ENCODE results near the gene SS18L1. TPM values are rescaled to one million over a fixed set of nuclear protein-coding genes. Genes with fewer than 3 reads are reported as not detected.

Gene SS18L1
- total and polyA plus RNA-seq, 5 donors = 6.2 to 8.8 (median 8.1) TPM

Other genes with a start within 250 kb of the SS18L1 start
- 10 to 100 TPM in 1 of 4 donors, 1 to 10 TPM in 3; 7.0 to 13.6 (median 8.6) TPM for gene TAF4, start 77.9 kb upstream of the SS18L1 start, total RNA-seq
- 3.8 TPM for gene TAF4, start 77.9 kb upstream of the SS18L1 start, polyA plus RNA-seq
- 10 to 100 TPM; 32.9 to 45.7 (median 40.9) TPM for gene LSM14B, start 21.3 kb upstream of the SS18L1 start, total RNA-seq
- 27.6 TPM for gene LSM14B, start 21.3 kb upstream of the SS18L1 start, polyA plus RNA-seq
- 100 to 1,000 TPM; 178 to 215 (median 206) TPM for gene PSMA7, start 375 bp upstream of the SS18L1 start, total RNA-seq
- gene PSMA7, start 375 bp upstream of the SS18L1 start, polyA plus RNA-seq = 244 TPM
- gene MTG2, start 39.3 kb downstream of the SS18L1 start, total RNA-seq = 10 to 100 TPM; 20.4 to 25.7 (median 25.1) TPM
- gene MTG2, start 39.3 kb downstream of the SS18L1 start, polyA plus RNA-seq = 29.2 TPM
- not detected for gene HRH3, start 76.5 kb downstream of the SS18L1 start, total RNA-seq
- not detected for gene HRH3, start 76.5 kb downstream of the SS18L1 start, polyA plus RNA-seq
- gene OSBPL2, start 94.8 kb downstream of the SS18L1 start, total RNA-seq = 10 to 100 TPM; 44.1 to 61.6 (median 44.7) TPM
- gene OSBPL2, start 94.8 kb downstream of the SS18L1 start, polyA plus RNA-seq = 20.0 TPM
- gene ADRM1, start 159.2 kb downstream of the SS18L1 start, total RNA-seq = 10 to 100 TPM; 65.0 to 80.9 (median 73.4) TPM
- 87.5 TPM for gene ADRM1, start 159.2 kb downstream of the SS18L1 start, polyA plus RNA-seq
- gene LAMA5, start 223.5 kb downstream of the SS18L1 start, total RNA-seq = 10 to 100 TPM; 77.4 to 97.9 (median 86.8) TPM
- 93.7 TPM for gene LAMA5, start 223.5 kb downstream of the SS18L1 start, polyA plus RNA-seq
- 100 to 1,000 TPM; 703 to 815 (median 736) TPM for gene RPS21, start 243.3 kb downstream of the SS18L1 start, total RNA-seq
- 2,060 TPM for gene RPS21, start 243.3 kb downstream of the SS18L1 start, polyA plus RNA-seq

Data from right cardiac atrium (tissue), 5 donors.